Measurements from ENCODE around the gene ENPP5. TPM values are rescaled to one million over a fixed set of nuclear protein-coding genes. Genes with fewer than 3 reads are reported as not detected.

ENPP5 gene
- total RNA-seq, 1 donor from 2014 or later = 13.6 TPM

DNA sequence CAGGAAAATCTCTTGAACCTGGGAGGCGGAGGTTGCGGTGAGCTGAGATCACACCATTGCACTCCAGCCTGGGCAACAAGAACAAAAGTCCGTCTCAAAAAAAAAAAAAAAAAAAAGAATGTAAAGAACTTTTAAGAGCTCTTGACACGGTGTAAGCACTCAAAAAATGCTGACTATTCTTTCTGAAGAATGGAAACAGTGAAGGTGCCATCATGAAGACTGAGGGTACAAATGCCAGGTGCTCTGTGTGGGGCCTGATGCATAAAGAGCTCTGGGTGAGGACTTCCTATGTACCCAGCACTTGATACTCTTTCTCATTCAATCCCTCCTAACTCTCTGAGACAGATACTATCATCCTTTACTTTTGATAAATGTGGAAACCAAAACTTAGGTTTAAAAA, 45.0 kb upstream of the ENPP5 start:
- Mint-ChIP-seq H3K4me3 (ENCODE audit: low read depth) (no peak overlapping the region), H3K27ac (no peak overlapping the region), H3K4me1 (ENCODE audit: low read depth) (peaks cover 8% of the 10 kb centered on the region), H3K9me3 (ENCODE audit: low read depth) (peaks cover under 1% of the 10 kb centered on the region), H3K36me3 (ENCODE audit: insufficient read depth) (peaks cover 1% of the 10 kb centered on the region), H3K27me3 (no peaks in the 10 kb centered on the region)
- DNase-seq (ENCODE audit: low spot score, unreplicated experiment) = no peak
- no peak for TF ChIP-seq CTCF (IDR thresholded peaks at IDR 0.05; ENCODE audit: unreplicated experiment)

DNA sequence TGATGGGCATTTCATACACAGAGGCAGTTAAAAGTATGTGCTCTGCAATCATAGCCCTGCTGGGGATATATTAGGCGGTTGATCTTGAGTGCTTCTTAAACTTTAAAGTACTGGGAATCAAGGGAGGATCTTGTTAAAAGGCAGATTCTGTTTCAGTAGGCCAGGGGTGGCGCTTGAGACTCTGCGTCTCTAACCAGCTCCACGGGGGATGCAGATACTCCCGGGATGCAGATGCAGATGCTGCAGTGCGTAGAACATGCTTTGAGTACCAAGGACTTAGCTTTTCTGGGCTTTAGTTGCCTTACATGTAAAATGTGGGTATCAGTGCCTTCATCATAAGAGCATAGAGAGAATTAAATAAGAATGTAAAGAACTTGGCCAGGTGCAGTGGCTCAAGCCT, 44.4 kb upstream of the ENPP5 start:
- no peak overlapping the region for H3K4me3 Mint-ChIP-seq (ENCODE audit: low read depth)
- no peaks in the 10 kb centered on the region for H3K27me3 Mint-ChIP-seq
- no peak for DNase-seq (ENCODE audit: low spot score, unreplicated experiment)
- H3K9me3 Mint-ChIP-seq (ENCODE audit: low read depth) = peaks cover 6% of the 10 kb centered on the region
- peaks cover 1% of the 10 kb centered on the region for H3K36me3 Mint-ChIP-seq (ENCODE audit: insufficient read depth)
- no peak for TF ChIP-seq CTCF (IDR thresholded peaks at IDR 0.05; ENCODE audit: unreplicated experiment)
- H3K4me1 Mint-ChIP-seq (ENCODE audit: low read depth) = peaks cover 8% of the 10 kb centered on the region
- no peak overlapping the region for H3K27ac Mint-ChIP-seq

- Mint-ChIP-seq H3K4me3 (ENCODE audit: low read depth) (no peak overlapping the region), H3K27ac (no peak overlapping the region), H3K27me3 (peaks cover 3% of the 10 kb centered on the region), H3K9me3 (ENCODE audit: low read depth) (peaks cover 6% of the 10 kb centered on the region), H3K36me3 (ENCODE audit: insufficient read depth) (peaks cover 1% of the 10 kb centered on the region), H3K4me1 (ENCODE audit: low read depth) (peaks cover 1% of the 10 kb centered on the region)
- DNase-seq (ENCODE audit: low spot score, unreplicated experiment) = no peak
- TF ChIP-seq CTCF (IDR thresholded peaks at IDR 0.05; ENCODE audit: unreplicated experiment) = no peak
Measured at GRCh38 chr6:46211917-46212316, 41.1 kb upstream of the ENPP5 start.

- TF ChIP-seq CTCF (IDR thresholded peaks at IDR 0.05; ENCODE audit: unreplicated experiment) = no peak
- H3K36me3 Mint-ChIP-seq (ENCODE audit: insufficient read depth) = peaks cover 1% of the 10 kb centered on the region
- no peak for DNase-seq (ENCODE audit: low spot score, unreplicated experiment)
- peaks cover 3% of the 10 kb centered on the region for H3K27me3 Mint-ChIP-seq
- H3K4me1 Mint-ChIP-seq (ENCODE audit: low read depth) = peaks cover 1% of the 10 kb centered on the region
- H3K4me3 Mint-ChIP-seq (ENCODE audit: low read depth) = no peak overlapping the region
- no peak overlapping the region for H3K27ac Mint-ChIP-seq
- H3K9me3 Mint-ChIP-seq (ENCODE audit: low read depth) = peaks cover 6% of the 10 kb centered on the region
Measured at GRCh38 chr6:46210294-46210693, 39.5 kb upstream of the ENPP5 start.

DNA sequence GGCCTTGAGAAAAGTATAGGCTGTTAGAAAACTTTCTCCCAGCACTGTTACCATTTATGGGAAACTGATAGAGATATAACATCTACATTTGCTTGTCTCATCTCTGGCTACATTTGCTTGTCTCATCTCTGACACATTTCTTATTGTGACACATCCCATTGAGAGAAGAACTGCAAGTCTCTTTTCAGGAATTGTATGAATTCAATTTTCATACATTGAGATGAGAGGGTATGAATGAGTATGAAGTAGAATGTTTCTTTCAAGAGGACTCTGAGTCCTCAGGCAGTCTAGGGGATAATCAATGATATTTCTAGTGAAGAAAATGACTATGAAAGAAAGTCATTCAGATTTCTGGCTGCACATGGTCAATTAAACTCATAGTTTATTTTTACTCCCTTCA, 37.5 kb upstream of the ENPP5 start:
- no peak for DNase-seq (ENCODE audit: low spot score, unreplicated experiment)
- Mint-ChIP-seq H3K36me3 (ENCODE audit: insufficient read depth) (peaks cover 1% of the 10 kb centered on the region), H3K9me3 (ENCODE audit: low read depth) (peaks cover 6% of the 10 kb centered on the region), H3K4me3 (ENCODE audit: low read depth) (no peak overlapping the region), H3K27ac (no peak overlapping the region), H3K27me3 (peaks cover 3% of the 10 kb centered on the region), H3K4me1 (ENCODE audit: low read depth) (peaks cover 1% of the 10 kb centered on the region)
- no peak for TF ChIP-seq CTCF (IDR thresholded peaks at IDR 0.05; ENCODE audit: unreplicated experiment)

All from progenitor cell of endocrine pancreas (in vitro differentiated cells).